SK-N-MC (cell line): ENCODE measurements around the gene BLNK.
"Not testable (repeated sequence)": the region's sequence is repeated elsewhere in the genome, so short reads cannot be mapped to it uniquely, and the experiment has no call there.

Experiments
- EZH2 ChIP-seq: fragments of 200-600 bp; sonication (generic); IDR thresholded peaks from one replicate; pipeline ENCODE4 v1.6.1; 2017; ENCODE audit warnings: antibody characterized with exemption
- FOXP2 ChIP-seq: optimal IDR thresholded peaks from 2 replicates; pipeline ENCODE3; 2011; ENCODE audit warnings: mild to moderate bottlenecking, moderate library complexity; ENCODE audit not compliant: insufficient read depth; ENCODE audit errors: extremely low read length, control extremely low read depth
- POLR2AphosphoS5 ChIP-seq: IDR thresholded peaks from 2 replicates; pipeline ENCODE4 v1.6.1; 2012; ENCODE audit warnings: mild to moderate bottlenecking, low read depth, low read length, borderline replicate concordance

GRCh38 chr10:96189505-96189904 is 81.9 kb downstream of the BLNK start:
- TF ChIP-seq POLR2AphosphoS5, EZH2, FOXP2: not testable (repeated sequence)
